OCI-LY7 (cell line): ENCODE data around the gene PATL1.

Experiments used
- CTCF ChIP-seq: fragments of 200-600 bp; sonication (generic); conservative IDR thresholded peaks from 2 replicates; pipeline ENCODE4 v1.5.1; 2014; ENCODE audit warnings: mild to moderate bottlenecking, antibody characterized with exemption, low read length, moderate library complexity, mixed read lengths
- EZH2phosphoT487 ChIP-seq: fragments of 200-600 bp; sonication (generic); IDR thresholded peaks from 2 replicates; pipeline ENCODE4 v1.6.1; 2018; ENCODE audit warnings: low read depth, borderline replicate concordance, mild to moderate bottlenecking, mixed run types, antibody characterized with exemption, low read length, moderate library complexity, mixed read lengths

GRCh38 chr11:59713745-59714144, 44.9 kb upstream of the PATL1 start, which contains the start of gene OR10V1:
- TF ChIP-seq CTCF: no peak
- no peak for TF ChIP-seq EZH2phosphoT487
